K562 (cell line): Measurements from ENCODE around the gene CNTN5. TPM values are rescaled to one million over a fixed set of nuclear protein-coding genes. Genes with fewer than 3 reads are reported as not detected.

Experiments used
- ATAC-seq: fragments of 200-7000 bp; cut with Tn5 transposase; 3 replicates; pipeline ENCODE4 v1.9.1; 2020; ENCODE audit warnings: moderate library complexity
- BruUV-seq: library from RNA; stranded (reverse); fragments of 400-500 nt; replicated peaks from 2 replicates; lab custom pipeline; 2021; lab: Mats Ljungman, UMichigan
- CTCF ChIA-PET: fragments of 300-600 bp; formaldehyde crosslinking; extraction: SDS; loops from one replicate; lab custom pipeline; 2021; ENCODE audit warnings: low intra/inter-chr PET ratio; lab: Yijun Ruan, JAX
- POLR2A ChIA-PET: fragments of 300-600, 350-650 bp; sonication (Branson Sonifier 250); formaldehyde crosslinking; extraction: SDS; loops from one replicate; lab custom pipeline; 2021; ENCODE audit warnings: antibody characterized with exemption, inconsistent platforms; lab: Yijun Ruan, JAX
- DNase-seq, 4 experiments: peaks; one replicate each; pipeline versions ENCODE4 v3.0.0 to v3.0.0-alpha.2; 2011 to 2018; ENCODE audit warnings: low spot score in 3 of 4, mixed read lengths in 3 of 4; ENCODE audit errors: extremely low read depth in 1 of 4
- FAIRE-seq: peaks from 2 replicates; lab custom pipeline; 2011; peaks lifted over from hg19 to GRCh38; lab: Jason Lieb, UNC
- H2AFZ ChIP-seq: 2 replicates; pipeline ENCODE4 v1.6.0; 2011; ENCODE audit warnings: low read depth, low read length, control low read depth, inconsistent platforms
- H3K27ac ChIP-seq: fragments of 200-600 bp; 3 replicates; pipeline ENCODE4 v1.8.0; 2011; ENCODE audit warnings: low read depth, mild to moderate bottlenecking, control low read depth, inconsistent platforms, low read length, moderate library complexity, mixed read lengths; ENCODE audit errors: extremely low read depth
- H3K27me3 ChIP-seq, 2 experiments: fragments of 300-600 bp in 1 of 2; 2 replicates in 1 of 2; 3 replicates in 1 of 2; pipeline versions ENCODE4 v1.6.0 to v1.8.0; 2011; ENCODE audit warnings: inconsistent platforms in 2 of 2, low read length in 2 of 2, mild to moderate bottlenecking in 1 of 2, mixed read lengths in 1 of 2, moderate library complexity in 1 of 2; ENCODE audit not compliant: control insufficient read depth in 2 of 2, insufficient read depth in 2 of 2
- H3K36me3 ChIP-seq: fragments of 300-600 bp; 3 replicates; pipeline ENCODE4 v1.8.0; 2011; ENCODE audit warnings: mild to moderate bottlenecking, low read length, inconsistent platforms; ENCODE audit not compliant: control insufficient read depth, insufficient read depth
- H3K4me1 ChIP-seq, 2 experiments: fragments of 200-600 bp in 1 of 2; replicated peaks in 1 of 2; 2 replicates in 1 of 2; 3 replicates in 1 of 2; pipeline versions ENCODE4 v1.5.1 to v1.8.0; 2011; ENCODE audit warnings: inconsistent platforms in 2 of 2, low read length in 2 of 2, mild to moderate bottlenecking in 1 of 2, mixed read lengths in 1 of 2, moderate library complexity in 1 of 2; ENCODE audit not compliant: control insufficient read depth in 2 of 2, insufficient read depth in 2 of 2
- H3K4me2 ChIP-seq: 2 replicates; pipeline ENCODE4 v1.6.1; 2011; ENCODE audit warnings: low read length, control low read depth, inconsistent platforms, mixed read lengths; ENCODE audit not compliant: insufficient read depth
- H3K4me3 ChIP-seq: fragments of 200-600 bp; sonication (generic), shearing (Covaris generic); 2 replicates; pipeline ENCODE4 v1.5.1; 2016; ENCODE audit warnings: control low read depth, inconsistent platforms
- H3K79me2 ChIP-seq: fragments of 200-600 bp; 3 replicates; pipeline ENCODE4 v1.8.0; 2011; ENCODE audit warnings: low read length, inconsistent platforms; ENCODE audit not compliant: control insufficient read depth, insufficient read depth
- H3K9ac ChIP-seq, 2 experiments: 2 replicates each; pipeline versions ENCODE4 v1.6.0 to v1.6.1; 2011; ENCODE audit warnings: low read depth in 2 of 2, low read length in 2 of 2, control low read depth in 1 of 2, inconsistent platforms in 1 of 2, mild to moderate bottlenecking in 1 of 2, mixed read lengths in 1 of 2; ENCODE audit not compliant: insufficient read depth in 1 of 2
- H3K9me1 ChIP-seq: one replicate; pipeline ENCODE4 v1.6.0; 2011; ENCODE audit warnings: inconsistent platforms, mild to moderate bottlenecking, low read length, moderate library complexity; ENCODE audit not compliant: control insufficient read depth, insufficient read depth
- H3K9me3 ChIP-seq: replicated peaks from 2 replicates; pipeline ENCODE4 v1.5.1; 2011; ENCODE audit warnings: low read depth, low read length, inconsistent platforms; ENCODE audit not compliant: control insufficient read depth, insufficient read depth
- H4K20me1 ChIP-seq: replicated peaks from 2 replicates; pipeline ENCODE4 v1.6.1; 2011; ENCODE audit warnings: low read length, inconsistent platforms, mixed read lengths; ENCODE audit not compliant: control insufficient read depth, insufficient read depth
- CC2D1A ChIP-seq: fragments of 450-650 bp; IDR thresholded peaks from 2 replicates; pipeline ENCODE4 v1.6.1; 2017; ENCODE audit warnings: mild to moderate bottlenecking
- CREB5 ChIP-seq: fragments of 250-450 bp; sonication (Bioruptor Pico); IDR thresholded peaks from 2 replicates; pipeline ENCODE4 v1.5.0; 2020; ENCODE audit warnings: mild to moderate bottlenecking
- CUX1 ChIP-seq: fragments of 200-800 bp; sonication (Bioruptor generic); IDR thresholded peaks from 2 replicates; pipeline ENCODE4 v1.6.1; 2016; ENCODE audit warnings: missing genetic modification characterization, missing compliant biosample characterization
- EWSR1 ChIP-seq: fragments of 450-650 bp; IDR thresholded peaks from 2 replicates; pipeline ENCODE4 v1.6.1; 2018; ENCODE audit warnings: borderline replicate concordance, mild to moderate bottlenecking, low read depth, moderate library complexity; ENCODE audit not compliant: partially characterized antibody
- KLF10 ChIP-seq: fragments of 250-450 bp; sonication (Bioruptor Pico); IDR thresholded peaks from 2 replicates; pipeline ENCODE4 v1.6.1; 2021; ENCODE audit warnings: matching md5 sums
- SMARCC2 ChIP-seq: fragments of 450-650 bp; IDR thresholded peaks from 2 replicates; pipeline ENCODE4 v1.6.1; 2017; ENCODE audit warnings: antibody characterized with exemption, moderate library complexity, mild to moderate bottlenecking, low read depth
- SMARCE1 ChIP-seq: fragments of 450-650 bp; IDR thresholded peaks from 2 replicates; pipeline ENCODE4 v1.7.1; 2016; ENCODE audit warnings: mild to moderate bottlenecking
- SRF ChIP-seq, 2 experiments: fragments of 250-450, 450-650 bp in 1 of 2; sonication (Bioruptor Pico) in 1 of 2; sonication (generic) in 1 of 2; formaldehyde crosslinking; IDR thresholded peaks; 2 replicates each; pipeline versions ENCODE4 v1.5.0 to v1.5.1; 2020 to 2022; ENCODE audit warnings: mild to moderate bottlenecking in 1 of 2, missing genetic modification reagents in 1 of 2
- ZNF197 ChIP-seq: fragments of 200-800 bp; sonication (Bioruptor generic); IDR thresholded peaks from 2 replicates; pipeline ENCODE4 v1.6.1; 2016; ENCODE audit warnings: low read depth, missing genetic modification characterization, missing compliant biosample characterization
- ZNF707 ChIP-seq: fragments of 250-450 bp; sonication (Bioruptor Pico); conservative IDR thresholded peaks from 2 replicates; pipeline ENCODE4 v1.8.0; 2022; ENCODE audit warnings: inconsistent platforms, mild to moderate bottlenecking, moderate library complexity
- WGBS: fragments of 100-300 bp; shearing (Covaris generic); methylation state at CpG from one replicate; pipeline ENCODE4 v1.1.6; 2016; ENCODE audit warnings: low coverage, mixed read lengths; ENCODE audit not compliant: insufficient coverage; ENCODE audit errors: missing lambda C conversion rate; 5-methylcytosine and 5-hydroxymethylcytosine counted together
- in situ Hi-C: fragments of 300-500 bp; cut with MboI; formaldehyde crosslinking; loops from 4 replicates; pipeline ENCODE4 v1.15.0; 2018; ENCODE audit warnings: inconsistent platforms, mixed read lengths
- intact Hi-C: fragments of 100-400 bp; cut with micrococcal nuclease; formaldehyde crosslinking; loops from 2 replicates; pipeline ENCODE4 v1.14.2; 2022
- polyA plus RNA-seq, 8 experiments: library from polyadenylated mRNA; depleted of rRNA in 4 of 8; stranded (reverse) in 5 of 8; unstranded in 3 of 8; fragments of >200 nt; fragmentation: Nextera tagmentation in 2 of 8; fragmentation: Illumina TruSeq in 1 of 8; extraction: Ambion mirVana in 2 of 8; extraction: Trizol in 1 of 8; gene quantifications; 2 replicates each; pipeline versions ENCODE4 v1.2.1 to v1.2.3, GENCODE V29; 2011 to 2014; ENCODE audit warnings: inconsistent platforms in 1 of 8, missing spikeins in 1 of 8
- total RNA-seq, 7 experiments: library from RNA; depleted of rRNA in 6 of 7; stranded (reverse); fragments of >200 nt in 6 of 7; fragmentation: Illumina TruSeq in 2 of 7; extraction: Trizol in 2 of 7; gene quantifications; 2 replicates each; pipeline versions ENCODE4 v1.2.1 to v1.2.3, GENCODE V29; 2011 to 2021; ENCODE audit warnings: low replicate concordance in 1 of 7

The CNTN5 gene
- total and polyA plus RNA-seq, 9 of the 15 experiments (the other 6 are each of a cell fraction or from before 2014, with no cell fraction given): 0.03 TPM; not detected in 8

GRCh38 chr11:99509863-99510262 is 489.1 kb downstream of the CNTN5 start:
- no peak for TF ChIP-seq EWSR1
- FAIRE-seq: no peak
- Histone ChIP-seq H3K9ac (no peak overlapping the region), H3K9me1 (no peaks in the 10 kb centered on the region), H3K27me3 (no peaks in the 10 kb centered on the region), H2AFZ (no peak overlapping the region), H3K4me1 (no peaks in the 10 kb centered on the region), H3K4me3 (no peak overlapping the region), H3K9me3 (no peaks in the 10 kb centered on the region), H4K20me1 (no peaks in the 10 kb centered on the region), H3K79me2 (no peaks in the 10 kb centered on the region), H3K36me3 (no peaks in the 10 kb centered on the region), H3K4me2 (no peak overlapping the region), H3K27ac (no peak overlapping the region)
- no peak for DNase-seq
- ATAC-seq: no peak
- BruUV-seq: no TSS peak
- WGBS: 0% methylated on average over 2 of the region's 2 CpGs
- in situ Hi-C loops (no loop called here), intact Hi-C loops (no loop called here)
- ChIA-PET CTCF (no interaction called here), POLR2A (no interaction called here)

GRCh38 chr11:99513368-99513767 is 492.6 kb downstream of the CNTN5 start:
- DNase-seq: no peak
- BruUV-seq: no TSS peak
- in situ Hi-C loops: no loop called here
- TF ChIP-seq CUX1 (CRISPR knock-in tag) (no peak), KLF10 (CRISPR knock-in tag) (no peak), ZNF707 (CRISPR knock-in tag) (no peak), CC2D1A (no peak), SMARCE1 (no peak), SRF (CRISPR knock-in tag; IDR thresholded peaks at IDR 0.05) (no peak), CREB5 (CRISPR knock-in tag) (no peak), ZNF197 (no peak), SMARCC2 (no peak)

More at GRCh38 chr11:99513368-99513767, 492.6 kb downstream of the CNTN5 start:
- Histone ChIP-seq H3K4me1 (no peaks in the 10 kb centered on the region), H2AFZ (no peak overlapping the region), H3K9me1 (no peaks in the 10 kb centered on the region), H4K20me1 (no peaks in the 10 kb centered on the region), H3K4me2 (no peak overlapping the region), H3K79me2 (no peaks in the 10 kb centered on the region), H3K27me3 (no peaks in the 10 kb centered on the region), H3K4me3 (no peak overlapping the region), H3K9me3 (no peaks in the 10 kb centered on the region), H3K36me3 (no peaks in the 10 kb centered on the region), H3K27ac (no peak overlapping the region), H3K9ac (no peak overlapping the region)
- intact Hi-C loops: no loop called here
- ChIA-PET CTCF (no interaction called here), POLR2A (no interaction called here)
- ATAC-seq (no peak), FAIRE-seq (no peak)
- WGBS: 0% methylated on average over 2 of the region's 2 CpGs
